SIG-M5 (cell line): ENCODE data around the gene RMP24.
"Not testable (repeated sequence)": the region's sequence is repeated elsewhere in the genome, so short reads cannot be mapped to it uniquely, and the experiment has no call there.

Experiments used
- DNase-seq: peaks from one replicate; lab custom pipeline; 2025; lab: John Stamatoyannopoulos, UW

RMP24 gene

GRCh38 chr18:35972197-35973000 lies at the start of gene RMP24:
Gene RMP24 (plus strand): TSS chr18:35972679.
- DNase-seq: peak; percentile 47

GRCh38 chr18:35923939-35924684 lies 48.4 kb upstream of the RMP24 start:
- DNase-seq: no peak

- no peak for DNase-seq
Measured at GRCh38 chr18:35926884-35927283, 45.6 kb upstream of the RMP24 start.

GRCh38 chr18:35927430-35927829 lies 45.0 kb upstream of the RMP24 start:
- DNase-seq: no peak

GRCh38 chr18:35933982-35934381 lies 38.5 kb upstream of the RMP24 start:
- DNase-seq: no peak

- no peak for DNase-seq
Measured at GRCh38 chr18:35934891-35935290, 37.6 kb upstream of the RMP24 start.

GRCh38 chr18:35935805-35936204 lies 36.7 kb upstream of the RMP24 start:
- no peak for DNase-seq

- DNase-seq: no peak
Measured at GRCh38 chr18:35936951-35937350, 35.5 kb upstream of the RMP24 start.

- DNase-seq: no peak
Measured at GRCh38 chr18:35938158-35938557, 34.3 kb upstream of the RMP24 start.

GRCh38 chr18:35938562-35938961 lies 33.9 kb upstream of the RMP24 start:
- DNase-seq: no peak

- no peak for DNase-seq
Measured at GRCh38 chr18:35939138-35939537, 33.3 kb upstream of the RMP24 start.

- DNase-seq: no peak
Measured at GRCh38 chr18:35941299-35941698, 31.2 kb upstream of the RMP24 start.

- no peak for DNase-seq
Measured at GRCh38 chr18:35942133-35942532, 30.3 kb upstream of the RMP24 start.

- DNase-seq: no peak
Measured at GRCh38 chr18:35942661-35943060, 29.8 kb upstream of the RMP24 start.

GRCh38 chr18:35948080-35948479 lies 24.4 kb upstream of the RMP24 start:
- DNase-seq: no peak

GRCh38 chr18:35949090-35949489 lies 23.4 kb upstream of the RMP24 start:
- DNase-seq: no peak

GRCh38 chr18:35949903-35950627 lies 22.4 kb upstream of the RMP24 start:
- DNase-seq: no peak

GRCh38 chr18:35950628-35950982 lies 21.9 kb upstream of the RMP24 start:
- no peak for DNase-seq

- DNase-seq: no peak
Measured at GRCh38 chr18:35953688-35954087, 18.8 kb upstream of the RMP24 start.

GRCh38 chr18:35956226-35956625 lies 16.3 kb upstream of the RMP24 start:
- no peak for DNase-seq

- no peak for DNase-seq
Measured at GRCh38 chr18:35962320-35962719, 10.2 kb upstream of the RMP24 start.

- no peak for DNase-seq
Measured at GRCh38 chr18:35964319-35964718, 8.2 kb upstream of the RMP24 start.

- DNase-seq: not testable (repeated sequence)
Measured at GRCh38 chr18:35967866-35968265, 4.6 kb upstream of the RMP24 start.
